ENCODE data around the gene SHE. TPM values are rescaled to one million over a fixed set of nuclear protein-coding genes. Genes with fewer than 3 reads are reported as not detected.

Gene SHE
- total RNA-seq, 1 donor from 2014 or later, result 0.04 TPM

DNA sequence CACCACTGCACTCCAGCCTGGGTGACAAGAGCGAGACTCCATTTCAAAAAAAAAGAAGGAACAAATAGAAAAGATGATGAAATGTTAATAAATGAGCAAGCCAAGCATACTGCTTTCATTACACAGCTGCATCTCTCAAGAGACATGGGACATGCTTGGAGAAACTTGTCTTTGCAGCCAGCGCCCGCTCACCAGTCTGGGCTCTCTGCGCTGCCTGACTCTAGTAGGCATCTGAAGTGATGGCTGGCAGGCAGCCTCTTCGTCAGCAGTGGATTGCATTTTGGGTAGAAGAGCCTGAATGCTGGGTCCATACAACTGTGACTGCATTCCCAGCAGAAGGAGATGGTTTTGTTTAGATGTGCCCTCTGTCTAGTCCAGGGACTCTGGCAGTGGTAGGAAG lies 49.1 kb downstream of the SHE start:
- no peaks in the 10 kb centered on the region for H3K27me3 Mint-ChIP-seq
- no peaks in the 10 kb centered on the region for H3K4me1 Mint-ChIP-seq
- no peaks in the 10 kb centered on the region for H3K36me3 Mint-ChIP-seq (ENCODE audit: low read depth)
- no peaks in the 10 kb centered on the region for H3K9me3 Mint-ChIP-seq
- no peak overlapping the region for H3K4me3 Mint-ChIP-seq
- H3K27ac Mint-ChIP-seq, result no peak overlapping the region
- TF ChIP-seq, protein P1, sequence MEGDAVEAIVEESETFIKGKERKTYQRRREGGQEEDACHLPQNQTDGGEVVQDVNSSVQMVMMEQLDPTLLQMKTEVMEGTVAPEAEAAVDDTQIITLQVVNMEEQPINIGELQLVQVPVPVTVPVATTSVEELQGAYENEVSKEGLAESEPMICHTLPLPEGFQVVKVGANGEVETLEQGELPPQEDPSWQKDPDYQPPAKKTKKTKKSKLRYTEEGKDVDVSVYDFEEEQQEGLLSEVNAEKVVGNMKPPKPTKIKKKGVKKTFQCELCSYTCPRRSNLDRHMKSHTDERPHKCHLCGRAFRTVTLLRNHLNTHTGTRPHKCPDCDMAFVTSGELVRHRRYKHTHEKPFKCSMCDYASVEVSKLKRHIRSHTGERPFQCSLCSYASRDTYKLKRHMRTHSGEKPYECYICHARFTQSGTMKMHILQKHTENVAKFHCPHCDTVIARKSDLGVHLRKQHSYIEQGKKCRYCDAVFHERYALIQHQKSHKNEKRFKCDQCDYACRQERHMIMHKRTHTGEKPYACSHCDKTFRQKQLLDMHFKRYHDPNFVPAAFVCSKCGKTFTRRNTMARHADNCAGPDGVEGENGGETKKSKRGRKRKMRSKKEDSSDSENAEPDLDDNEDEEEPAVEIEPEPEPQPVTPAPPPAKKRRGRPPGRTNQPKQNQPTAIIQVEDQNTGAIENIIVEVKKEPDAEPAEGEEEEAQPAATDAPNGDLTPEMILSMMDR (IDR thresholded peaks at IDR 0.05), result no peak
- POLR2A ChIA-PET, result no interaction called here
- CTCF ChIA-PET, result interaction anchor here (1.1 kb wide), 1 partner anchor 28 kb away, joined by 3 read pairs; no protein-coding TSS in a partner anchor
- no peak for ATAC-seq (ENCODE audit: low read depth)
- intact Hi-C loops (cut with micrococcal nuclease), result no loop called here
- DNase-seq, result no peak

DNA sequence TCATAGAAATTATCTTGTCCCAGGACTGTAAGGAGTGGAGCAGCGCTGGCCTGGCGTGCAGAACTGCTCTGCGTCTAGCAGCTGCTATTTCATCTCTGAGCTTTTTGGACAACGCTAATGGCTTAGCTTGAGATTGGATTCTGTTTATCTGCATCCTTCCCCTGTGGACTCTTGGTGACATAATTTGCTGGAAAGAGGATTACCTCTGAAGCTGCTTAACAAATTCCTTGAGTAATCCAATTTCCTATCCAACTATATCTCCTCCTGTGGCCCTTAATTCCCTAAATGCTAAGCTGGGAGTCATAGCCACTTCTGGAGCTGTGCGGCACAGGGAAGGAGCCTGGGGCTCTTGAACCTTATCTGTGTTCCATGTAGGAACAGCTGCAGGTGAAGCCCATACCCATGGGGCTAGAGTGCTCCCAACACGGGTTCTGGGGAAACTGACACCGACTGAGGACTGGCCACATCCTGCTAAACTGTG lies 53.8 kb downstream of the SHE start:
- H3K9me3 Mint-ChIP-seq, result no peaks in the 10 kb centered on the region
- H3K27ac Mint-ChIP-seq, result no peak overlapping the region
- H3K4me1 Mint-ChIP-seq, result no peaks in the 10 kb centered on the region
- ATAC-seq (ENCODE audit: low read depth) (no peak), DNase-seq (no peak)
- no peak overlapping the region for H3K4me3 Mint-ChIP-seq
- ChIA-PET CTCF (no interaction called here), POLR2A (no interaction called here)
- TF ChIP-seq, protein P1 (IDR thresholded peaks at IDR 0.05), result no peak
- H3K36me3 Mint-ChIP-seq (ENCODE audit: low read depth), result no peaks in the 10 kb centered on the region
- intact Hi-C loops (cut with micrococcal nuclease), result no loop called here
- H3K27me3 Mint-ChIP-seq, result no peaks in the 10 kb centered on the region

DNA sequence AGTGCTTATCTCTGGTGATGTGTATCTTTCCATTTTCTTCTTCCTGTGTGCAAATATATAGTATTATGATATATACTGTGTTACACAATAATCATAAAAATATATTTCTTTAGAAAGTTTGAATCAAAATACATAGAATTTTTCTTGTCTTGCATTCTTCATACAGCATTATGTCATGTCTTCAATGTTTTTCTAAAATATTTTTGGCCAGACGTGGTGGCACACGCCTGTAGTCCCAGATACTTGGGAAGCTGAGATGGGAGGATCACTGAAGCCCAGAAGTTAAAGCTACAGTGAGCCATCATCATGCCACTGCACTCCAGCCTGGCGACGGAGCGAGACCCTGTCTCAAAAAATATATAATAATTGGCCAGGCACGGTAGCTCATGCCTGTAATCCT lies 55.4 kb downstream of the SHE start:
- H3K36me3 Mint-ChIP-seq (ENCODE audit: low read depth), result no peaks in the 10 kb centered on the region
- ATAC-seq (ENCODE audit: low read depth), result no peak
- POLR2A ChIA-PET, result no interaction called here

DNA sequence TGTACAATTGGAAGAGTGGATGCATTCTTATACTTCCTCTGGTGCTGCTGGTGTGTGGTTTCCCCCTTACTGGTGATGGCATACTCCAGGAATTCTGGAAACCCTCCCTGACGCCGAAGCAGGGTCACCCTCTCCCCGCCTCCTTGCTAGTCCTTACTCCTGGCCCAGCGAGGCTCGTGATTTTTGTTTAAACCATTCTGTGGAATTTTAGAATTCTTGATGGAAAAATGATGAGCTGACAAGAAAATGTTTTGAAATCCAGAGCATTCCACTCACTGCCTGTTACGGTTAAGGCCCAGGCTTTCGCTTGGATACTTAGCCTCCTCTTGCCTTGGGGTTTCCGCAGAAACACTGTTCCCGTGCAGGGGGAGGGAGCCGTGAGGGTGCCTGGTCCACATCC lies 55.9 kb downstream of the SHE start:
- no peak for ATAC-seq (ENCODE audit: low read depth)
- H3K27ac Mint-ChIP-seq, result no peak overlapping the region
- intact Hi-C loops (cut with micrococcal nuclease), result no loop called here

More for the DNA sequence above, 55.4 kb downstream of the SHE start:
- no peak for DNase-seq
- Mint-ChIP-seq H3K27ac (no peak overlapping the region), H3K9me3 (no peaks in the 10 kb centered on the region), H3K27me3 (no peaks in the 10 kb centered on the region), H3K4me3 (no peak overlapping the region), H3K4me1 (no peaks in the 10 kb centered on the region)
- intact Hi-C loops (cut with micrococcal nuclease), result no loop called here
- TF ChIP-seq, protein P1 (IDR thresholded peaks at IDR 0.05), result no peak
- CTCF ChIA-PET, result no interaction called here

DNA sequence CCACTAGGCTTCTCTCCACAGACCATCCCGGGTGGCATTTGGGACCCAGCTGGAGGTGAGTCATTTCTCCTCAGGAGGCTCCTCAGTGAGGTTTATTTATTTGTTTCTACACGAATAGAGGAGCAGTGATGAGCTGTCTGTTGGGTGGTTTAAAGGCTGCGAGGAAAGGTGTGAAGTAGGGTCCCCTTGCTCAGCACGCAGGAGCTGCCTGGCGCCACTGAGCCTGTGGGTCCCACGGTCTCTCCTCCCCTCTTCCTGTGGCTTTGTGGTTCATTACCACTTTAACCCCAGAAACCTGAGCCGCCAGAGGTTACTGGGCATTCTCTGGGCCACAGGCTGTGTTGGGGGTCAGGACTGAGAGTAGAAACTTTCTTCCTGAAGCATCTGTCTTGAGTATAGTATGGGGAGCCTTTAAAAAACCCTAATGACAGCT lies 57.2 kb downstream of the SHE start:
- Mint-ChIP-seq H3K4me1 (peaks cover 8% of the 10 kb centered on the region), H3K36me3 (ENCODE audit: low read depth) (no peaks in the 10 kb centered on the region), H3K4me3 (no peak overlapping the region), H3K27me3 (no peaks in the 10 kb centered on the region), H3K27ac (no peak overlapping the region), H3K9me3 (no peaks in the 10 kb centered on the region)
- DNase-seq, result no peak
- ChIA-PET CTCF (no interaction called here), POLR2A (interaction anchor here (0.8 kb wide), 1 partner anchor 22 kb away, joined by 3 read pairs; no protein-coding TSS in a partner anchor)
- no peak for ATAC-seq (ENCODE audit: low read depth)
- intact Hi-C loops (cut with micrococcal nuclease), result no loop called here
- TF ChIP-seq, protein P1 (IDR thresholded peaks at IDR 0.05), result no peak

More for the DNA sequence above, 55.9 kb downstream of the SHE start:
- Mint-ChIP-seq H3K36me3 (ENCODE audit: low read depth) (no peaks in the 10 kb centered on the region), H3K4me1 (no peaks in the 10 kb centered on the region), H3K4me3 (no peak overlapping the region), H3K27me3 (no peaks in the 10 kb centered on the region), H3K9me3 (no peaks in the 10 kb centered on the region)
- ChIA-PET POLR2A (no interaction called here), CTCF (no interaction called here)
- no peak for DNase-seq
- TF ChIP-seq, protein P1 (IDR thresholded peaks at IDR 0.05), result no peak
